ENCODE measurements around the gene SYAP1.

DNA sequence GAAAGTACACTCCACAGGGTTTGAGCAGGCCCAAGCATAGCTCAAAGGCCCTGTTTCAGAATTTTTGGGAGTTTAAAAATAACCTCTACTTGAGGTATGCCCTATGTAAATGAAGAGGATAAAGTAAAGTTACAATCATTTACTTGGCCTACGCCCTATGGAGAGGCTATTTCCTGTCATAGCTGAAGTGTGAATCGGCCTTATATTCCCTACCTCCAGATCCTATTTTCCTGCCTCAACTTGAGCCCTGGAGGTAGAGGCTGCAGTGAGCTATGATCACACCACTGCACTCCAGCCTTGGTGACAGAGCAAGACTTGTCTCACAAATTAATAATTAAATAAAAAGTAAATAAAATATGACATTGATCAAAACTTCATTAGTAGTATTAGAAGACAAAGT, 55.3 kb downstream of the SYAP1 start:
- TF ChIP-seq, protein P1, sequence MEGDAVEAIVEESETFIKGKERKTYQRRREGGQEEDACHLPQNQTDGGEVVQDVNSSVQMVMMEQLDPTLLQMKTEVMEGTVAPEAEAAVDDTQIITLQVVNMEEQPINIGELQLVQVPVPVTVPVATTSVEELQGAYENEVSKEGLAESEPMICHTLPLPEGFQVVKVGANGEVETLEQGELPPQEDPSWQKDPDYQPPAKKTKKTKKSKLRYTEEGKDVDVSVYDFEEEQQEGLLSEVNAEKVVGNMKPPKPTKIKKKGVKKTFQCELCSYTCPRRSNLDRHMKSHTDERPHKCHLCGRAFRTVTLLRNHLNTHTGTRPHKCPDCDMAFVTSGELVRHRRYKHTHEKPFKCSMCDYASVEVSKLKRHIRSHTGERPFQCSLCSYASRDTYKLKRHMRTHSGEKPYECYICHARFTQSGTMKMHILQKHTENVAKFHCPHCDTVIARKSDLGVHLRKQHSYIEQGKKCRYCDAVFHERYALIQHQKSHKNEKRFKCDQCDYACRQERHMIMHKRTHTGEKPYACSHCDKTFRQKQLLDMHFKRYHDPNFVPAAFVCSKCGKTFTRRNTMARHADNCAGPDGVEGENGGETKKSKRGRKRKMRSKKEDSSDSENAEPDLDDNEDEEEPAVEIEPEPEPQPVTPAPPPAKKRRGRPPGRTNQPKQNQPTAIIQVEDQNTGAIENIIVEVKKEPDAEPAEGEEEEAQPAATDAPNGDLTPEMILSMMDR (conservative IDR thresholded peaks at IDR 0.05 in 1 of 2, IDR thresholded peaks at IDR 0.05 in 1 of 2; ENCODE audit: extremely low read depth in 1 of 2, insufficient read depth in 1 of 2, low read depth in 1 of 2, low read length in 2 of 2): no peak
- no peak for TF ChIP-seq EZH2 (IDR thresholded peaks at IDR 0.05; ENCODE audit: borderline replicate concordance, low read length)

All from mammary epithelial cell (primary cell).